Adrenal gland (tissue), 12 donors: ENCODE results near the gene WFDC12. TPM values are rescaled to one million over a fixed set of nuclear protein-coding genes. Genes with fewer than 3 reads are reported as not detected.

Experiments used
- DNase-seq, 7 donors: peaks; one replicate each; pipeline ENCODE4 v3.0.0-alpha.2; 2019 to 2020
- H3K27ac ChIP-seq, 5 donors: fragments of 200-600 bp; sonication (generic) in 4 of 5; 1 replicate in 3 of 5; 2 replicates in 2 of 5; pipeline versions ENCODE4 v1.5.1 to v1.8.0; 2016 to 2020; ENCODE audit warnings: mild to moderate bottlenecking in 1 of 5
- H3K27me3 ChIP-seq: fragments of 200-600 bp; 2 replicates; pipeline ENCODE4 v1.8.0; 2021
- H3K36me3 ChIP-seq, 2 donors: fragments of 200-600 bp; replicated peaks in 1 of 2; 1 replicate in 1 of 2; 2 replicates in 1 of 2; pipeline versions ENCODE4 v1.5.1 to v1.8.0; 2018 to 2022
- H3K4me1 ChIP-seq, 2 donors: fragments of 200-600 bp; replicated peaks in 1 of 2; 1 replicate in 1 of 2; 2 replicates in 1 of 2; pipeline versions ENCODE4 v1.5.1 to v1.8.0; 2018 to 2021
- H3K4me3 ChIP-seq, 4 donors: fragments of 200-600 bp; sonication (generic) in 3 of 4; one replicate each; pipeline ENCODE4 v1.5.1; 2016 to 2018
- H3K9me3 ChIP-seq, 3 donors: fragments of 200-600 bp; sonication (generic) in 1 of 3; replicated peaks in 1 of 3; 1 replicate in 2 of 3; 2 replicates in 1 of 3; pipeline versions ENCODE4 v1.5.1 to v1.8.0; 2016 to 2021
- CTCF ChIP-seq, 6 experiments: fragments of 450-650 bp in 4 of 6; fragments of 200-600 bp in 2 of 6; sonication (generic) in 1 of 6; IDR thresholded peaks; 1 replicate in 5 of 6; 2 replicates in 1 of 6; pipeline versions ENCODE4 v1.5.1 to v1.8.0; 2016 to 2021; ENCODE audit warnings: antibody characterized with exemption in 6 of 6, mild to moderate bottlenecking in 2 of 6, moderate library complexity in 1 of 6
- POLR2A ChIP-seq, 2 donors: fragments of 450-650 bp; IDR thresholded peaks; one replicate each; pipeline ENCODE4 v1.6.1; 2017; ENCODE audit warnings: antibody characterized with exemption in 2 of 2, mild to moderate bottlenecking in 2 of 2, moderate library complexity in 1 of 2
- WGBS, 4 donors: extraction: QIAGEN DNeasy Blood & Tissue Kit in 2 of 4; methylation state at CpG; one replicate each; pipeline versions ENCODE4 v1.1.5 to v1.1.7; 2013 to 2017; 5-methylcytosine and 5-hydroxymethylcytosine counted together
- intact Hi-C, 2 donors: fragments of 100-400 bp; cut with DNase I; formaldehyde crosslinking; loops; one replicate each; pipeline versions ENCODE4 v1.14.1 to v1.15.0; 2022 to 2023
- polyA plus RNA-seq, 3 donors: library from polyadenylated mRNA; stranded (reverse); fragments of 200-250 nt in 2 of 3; fragments of 350-450 nt in 1 of 3; fragmentation: Illumina TruSeq in 1 of 3; extraction: RNeasy Lipid Tissue Mini Kit (QIAGEN cat#74804) in 1 of 3; gene quantifications; one replicate each; pipeline ENCODE4 v1.2.3, GENCODE V29; 2013 to 2014
- total RNA-seq, 9 donors: library from RNA; depleted of rRNA in 4 of 9; stranded (reverse); fragments of >200 nt in 4 of 9; fragments of 120-200 nt in 1 of 9; fragmentation: NEBNext Ultra II Directional in 1 of 9; extraction: Animal tissue kit (Norgen Biotek cat#: 25700) in 1 of 9; gene quantifications; one replicate each; pipeline versions ENCODE4 v1.1.0 to v1.2.4, GENCODE V29; 2013 to 2023
- donor health status: healthy with polysubstance abuse.
- donor health status: Bipolar disorder and iron deficiency.
- donor health status: DM: yes; HTN: yes; CAD: no.
- donor health status: DM: no; HTN: no; CAD: no.
- donor health status: DM: no; HTN: no; CAD: no.
- donor health status: DM: yes; HTN: yes; CAD: no.

Gene WFDC12
- total and polyA plus RNA-seq, 12 donors = not detected

- intact Hi-C loops = no loop called here
- no peak for DNase-seq
- no peaks in the 10 kb centered on the region for H3K9me3 ChIP-seq
- no peaks in the 10 kb centered on the region for H3K4me1 ChIP-seq
- H3K4me3 ChIP-seq = no peak overlapping the region
- H3K27me3 ChIP-seq = no peaks in the 10 kb centered on the region
- TF ChIP-seq POLR2A (IDR thresholded peaks at IDR 0.05) (no peak), CTCF (IDR thresholded peaks at IDR 0.05) (no peak)
- H3K36me3 ChIP-seq = no peaks in the 10 kb centered on the region
- 85 to 91% (median 87%) methylated on average over 3 of the region's 3 CpGs for WGBS, 4 donors
- H3K27ac ChIP-seq = no peak overlapping the region
Observed at GRCh38 chr20:45087097-45087790, 37.0 kb downstream of the WFDC12 start.

- DNase-seq = no peak
- WGBS, 4 donors = 85 to 100% (median 92%) methylated on average over 1 of the region's 1 CpG
- H3K4me1 ChIP-seq = no peaks in the 10 kb centered on the region
- H3K36me3 ChIP-seq = peaks cover 0 to under 1% of the 10 kb centered on the region in 2 donors
- no peak overlapping the region for H3K27ac ChIP-seq
- no peaks in the 10 kb centered on the region for H3K27me3 ChIP-seq
- TF ChIP-seq POLR2A (IDR thresholded peaks at IDR 0.05) = no peak
- TF ChIP-seq CTCF (IDR thresholded peaks at IDR 0.05) = no peak
- H3K4me3 ChIP-seq = no peak overlapping the region
- intact Hi-C loops = no loop called here
- H3K9me3 ChIP-seq = no peaks in the 10 kb centered on the region
Observed at GRCh38 chr20:45085867-45086266, 38.4 kb downstream of the WFDC12 start.

GRCh38 chr20:45085289-45085688, 39.0 kb downstream of the WFDC12 start:
- DNase-seq = no peak
- no peak overlapping the region for H3K4me3 ChIP-seq
- no peaks in the 10 kb centered on the region for H3K9me3 ChIP-seq
- TF ChIP-seq POLR2A (IDR thresholded peaks at IDR 0.05) (no peak), CTCF (IDR thresholded peaks at IDR 0.05) (no peak)
- 86 to 87% (median 86%) methylated on average over 2 of the region's 2 CpGs for WGBS, 4 donors
- H3K27ac ChIP-seq = no peak overlapping the region
- intact Hi-C loops = no loop called here
- H3K27me3 ChIP-seq = no peaks in the 10 kb centered on the region
- H3K36me3 ChIP-seq = peaks cover 0 to 6% of the 10 kb centered on the region in 2 donors
- no peaks in the 10 kb centered on the region for H3K4me1 ChIP-seq

- 95 to 100% (median 100%) methylated on average over 1 of the region's 1 CpG for WGBS, 4 donors
- Histone ChIP-seq H3K4me3 (no peak overlapping the region), H3K27ac (no peak overlapping the region), H3K36me3 (peaks cover 0 to 7% of the 10 kb centered on the region in 2 donors), H3K27me3 (no peaks in the 10 kb centered on the region), H3K9me3 (no peaks in the 10 kb centered on the region), H3K4me1 (no peaks in the 10 kb centered on the region)
- TF ChIP-seq POLR2A (IDR thresholded peaks at IDR 0.05) (no peak), CTCF (IDR thresholded peaks at IDR 0.05) (no peak)
- intact Hi-C loops = no loop called here
- no peak for DNase-seq
Observed at GRCh38 chr20:45083127-45083526, 41.1 kb downstream of the WFDC12 start.
